Stimulated activated effector memory CD8-positive, alpha-beta T cell treated with anti-CD3 and anti-CD28 coated beads, Interleukin-12 subunit alpha, Interleukin-12 subunit beta, amount 100 ng/mL, for 72 hours (primary cell): ENCODE results near the gene VIM.

Experiments used
- ATAC-seq: fragments of 150-1000 bp; cut with Tn5 transposase; 2 replicates; pipeline ENCODE4 v1.10.0; 2021
- DNase-seq, 2 donors: peaks; one replicate each; pipeline ENCODE4 v3.0.0; 2021 to 2022; ENCODE audit warnings: low spot score in 2 of 2
- H3K27ac Mint-ChIP-seq: one replicate; pipeline ENCODE4 v1.8.0; 2022; ENCODE audit warnings: mild to moderate bottlenecking, mixed read lengths
- H3K36me3 Mint-ChIP-seq: one replicate; pipeline ENCODE4 v1.8.0; 2022; ENCODE audit warnings: mild to moderate bottlenecking, mixed read lengths
- H3K4me1 Mint-ChIP-seq: one replicate; pipeline ENCODE4 v1.8.0; 2022; ENCODE audit warnings: mixed read lengths
- H3K4me3 Mint-ChIP-seq: one replicate; pipeline ENCODE4 v1.8.0; 2022; ENCODE audit warnings: mild to moderate bottlenecking, mixed read lengths
- H3K9me3 Mint-ChIP-seq: one replicate; pipeline ENCODE4 v1.8.0; 2022; ENCODE audit warnings: mixed read lengths

Gene VIM

DNA sequence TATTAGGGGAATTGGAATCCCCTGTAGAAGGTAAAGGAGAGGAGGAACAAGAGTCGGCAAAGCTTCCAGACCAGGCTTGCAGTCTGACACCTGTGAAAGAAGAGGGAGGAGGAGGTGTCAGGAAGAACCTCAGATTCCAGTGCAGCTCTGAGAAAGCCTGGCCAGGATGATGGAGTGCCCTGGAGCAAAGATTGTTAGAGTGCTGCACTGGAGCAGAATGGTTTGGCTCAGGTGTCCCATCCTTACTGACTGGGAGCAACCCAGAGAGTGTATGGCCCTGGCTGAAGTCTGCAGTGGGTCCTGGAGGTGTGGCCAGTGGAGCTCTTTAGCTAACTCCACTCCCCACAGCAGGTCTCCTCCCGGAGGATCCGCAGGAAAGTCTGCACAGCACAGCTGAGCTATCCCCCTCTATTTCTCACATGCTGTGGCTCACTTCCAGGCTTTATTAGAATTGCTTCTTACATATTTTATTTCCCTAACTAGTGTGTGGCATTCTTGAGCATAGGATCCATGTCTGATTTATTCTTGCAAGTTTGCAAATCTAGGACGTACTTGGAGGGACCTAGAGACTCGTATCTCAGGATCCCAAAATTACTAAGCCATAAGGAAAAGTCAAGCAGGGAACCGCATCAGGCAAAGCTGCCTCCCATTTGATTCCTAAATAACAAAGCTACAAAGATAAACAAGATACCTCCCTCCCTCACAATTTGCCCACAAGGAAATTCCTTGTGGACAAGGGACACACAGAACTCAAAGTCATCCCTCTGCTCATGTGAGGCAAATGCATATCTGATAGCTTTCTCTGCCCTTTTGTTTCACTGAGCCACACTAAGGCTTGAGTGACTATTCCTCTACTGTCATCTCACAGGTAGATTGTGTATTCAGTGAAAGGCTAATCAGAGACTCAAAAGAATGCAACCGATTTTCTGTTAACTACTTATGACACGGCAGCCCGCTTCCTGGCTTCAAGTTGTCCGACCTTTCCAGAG is 58.8 kb downstream of the VIM start:
- DNase-seq (no peak), ATAC-seq (no peak)
- Mint-ChIP-seq H3K4me3 (no peak overlapping the region), H3K4me1 (no peaks in the 10 kb centered on the region), H3K27ac (no peak overlapping the region), H3K9me3 (peaks cover 4% of the 10 kb centered on the region), H3K36me3 (no peaks in the 10 kb centered on the region)
